KMS-11 (cell line): ENCODE results near the gene P2RX2.
"Not testable (repeated sequence)": the region's sequence is repeated elsewhere in the genome, so short reads cannot be mapped to it uniquely, and the experiment has no call there.

Experiments used
- H2AFZ ChIP-seq: fragments of 200-600 bp; sonication (generic); 2 replicates; pipeline ENCODE4 v1.6.1; 2016; ENCODE audit warnings: antibody characterized with exemption, mixed run types, low read depth
- H3K27ac ChIP-seq: fragments of 200-600 bp; sonication (generic); 2 replicates; pipeline ENCODE4 v1.6.1; 2016; ENCODE audit warnings: mild to moderate bottlenecking, mixed run types
- H3K27me3 ChIP-seq: fragments of 200-600 bp; sonication (generic); 2 replicates; pipeline ENCODE4 v1.6.1; 2017; ENCODE audit warnings: mild to moderate bottlenecking, low read depth, mixed run types, moderate library complexity; ENCODE audit not compliant: insufficient read depth
- H3K36me3 ChIP-seq: fragments of 200-600 bp; sonication (generic); 2 replicates; pipeline ENCODE4 v1.6.1; 2017; ENCODE audit warnings: mild to moderate bottlenecking, mixed run types; ENCODE audit not compliant: insufficient read depth
- H3K4me1 ChIP-seq: fragments of 200-600 bp; sonication (generic); 2 replicates; pipeline ENCODE4 v1.6.1; 2016; ENCODE audit warnings: mild to moderate bottlenecking, low read depth, mixed run types; ENCODE audit not compliant: poor library complexity, severe bottlenecking
- H3K4me2 ChIP-seq: fragments of 200-600 bp; sonication (generic); 2 replicates; pipeline ENCODE4 v1.7.0; 2016; ENCODE audit warnings: mild to moderate bottlenecking, mixed run types
- H3K4me3 ChIP-seq: fragments of 200-600 bp; sonication (generic); IDR thresholded peaks from 2 replicates; pipeline ENCODE4 v1.6.1; 2017; ENCODE audit warnings: low read depth, low read length, mixed read lengths; ENCODE audit not compliant: insufficient read depth
- H3K79me2 ChIP-seq: fragments of 200-600 bp; sonication (generic); 2 replicates; pipeline ENCODE4 v1.6.1; 2016; ENCODE audit warnings: low read depth, mixed run types; ENCODE audit not compliant: insufficient read depth
- H3K9ac ChIP-seq: fragments of 200-600 bp; sonication (generic); 2 replicates; pipeline ENCODE4 v1.6.1; 2016; ENCODE audit warnings: mild to moderate bottlenecking, mixed run types
- H4K20me1 ChIP-seq: fragments of 200-600 bp; sonication (generic); 2 replicates; pipeline ENCODE4 v1.6.1; 2016; ENCODE audit warnings: mild to moderate bottlenecking, mixed run types; ENCODE audit not compliant: insufficient read depth
- TF ChIP-seq, protein P1 (sequence below): fragments of 200-600 bp; sonication (generic); conservative IDR thresholded peaks from 2 replicates; pipeline ENCODE4 v1.6.1; 2017; ENCODE audit warnings: low read depth, mild to moderate bottlenecking, antibody characterized with exemption, low read length, moderate library complexity, mixed read lengths

Gene P2RX2

DNA sequence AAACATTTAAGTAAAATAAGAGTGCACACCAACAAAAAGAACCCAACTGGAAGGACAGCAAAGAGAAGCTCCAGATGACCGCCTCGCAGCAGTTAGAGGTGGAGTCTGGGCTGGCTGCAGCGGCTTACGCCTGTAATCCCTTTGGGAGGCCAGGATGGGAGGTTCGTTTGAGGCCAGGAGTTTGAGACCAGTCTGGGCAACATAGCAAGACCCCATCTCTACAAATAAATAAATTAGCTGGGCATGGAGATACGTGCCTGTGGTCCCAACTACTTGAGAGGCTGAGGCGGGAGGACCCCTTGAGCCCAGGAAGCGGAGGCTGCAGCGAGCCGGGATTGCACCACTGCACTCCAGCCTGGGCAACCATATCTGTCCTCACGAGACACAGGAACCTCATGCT, 23.4 kb upstream of the P2RX2 start:
- Histone ChIP-seq H3K4me2 (no peak overlapping the region), H3K4me1 (no peaks in the 10 kb centered on the region), H3K27ac (no peak overlapping the region), H3K79me2 (no peaks in the 10 kb centered on the region), H2AFZ (no peak overlapping the region), H3K27me3 (peaks cover 4% of the 10 kb centered on the region; the same call in 1 of the 2 replicates), H3K36me3 (no peaks in the 10 kb centered on the region), H3K4me3 (no peak overlapping the region), H3K9ac (no peak overlapping the region), H4K20me1 (no peaks in the 10 kb centered on the region)
- TF ChIP-seq, protein P1, sequence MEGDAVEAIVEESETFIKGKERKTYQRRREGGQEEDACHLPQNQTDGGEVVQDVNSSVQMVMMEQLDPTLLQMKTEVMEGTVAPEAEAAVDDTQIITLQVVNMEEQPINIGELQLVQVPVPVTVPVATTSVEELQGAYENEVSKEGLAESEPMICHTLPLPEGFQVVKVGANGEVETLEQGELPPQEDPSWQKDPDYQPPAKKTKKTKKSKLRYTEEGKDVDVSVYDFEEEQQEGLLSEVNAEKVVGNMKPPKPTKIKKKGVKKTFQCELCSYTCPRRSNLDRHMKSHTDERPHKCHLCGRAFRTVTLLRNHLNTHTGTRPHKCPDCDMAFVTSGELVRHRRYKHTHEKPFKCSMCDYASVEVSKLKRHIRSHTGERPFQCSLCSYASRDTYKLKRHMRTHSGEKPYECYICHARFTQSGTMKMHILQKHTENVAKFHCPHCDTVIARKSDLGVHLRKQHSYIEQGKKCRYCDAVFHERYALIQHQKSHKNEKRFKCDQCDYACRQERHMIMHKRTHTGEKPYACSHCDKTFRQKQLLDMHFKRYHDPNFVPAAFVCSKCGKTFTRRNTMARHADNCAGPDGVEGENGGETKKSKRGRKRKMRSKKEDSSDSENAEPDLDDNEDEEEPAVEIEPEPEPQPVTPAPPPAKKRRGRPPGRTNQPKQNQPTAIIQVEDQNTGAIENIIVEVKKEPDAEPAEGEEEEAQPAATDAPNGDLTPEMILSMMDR: no peak

DNA sequence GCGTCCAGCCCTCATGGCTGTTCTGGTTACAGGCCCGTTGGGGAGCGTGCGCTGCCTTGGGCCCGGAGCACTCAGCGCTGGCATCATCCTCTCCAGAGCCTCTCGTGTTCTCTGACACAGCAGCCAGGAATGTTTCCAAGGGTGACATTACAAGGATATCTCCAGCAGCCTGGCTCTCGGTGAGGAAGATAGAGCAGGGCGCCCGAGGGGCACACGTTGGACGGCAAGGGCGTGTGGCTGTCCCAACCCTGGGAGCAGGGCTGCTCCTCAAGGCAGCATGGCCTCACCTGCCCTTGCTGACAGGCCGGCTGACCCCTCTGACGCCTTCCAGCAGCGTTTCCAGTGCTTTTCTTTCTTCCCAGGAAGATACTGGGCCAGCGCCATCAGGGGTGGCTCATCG, 22.6 kb upstream of the P2RX2 start:
- Histone ChIP-seq H3K4me1 (no peaks in the 10 kb centered on the region), H3K27ac (no peak overlapping the region), H4K20me1 (no peaks in the 10 kb centered on the region), H3K4me2 (no peak overlapping the region), H3K9ac (no peak overlapping the region), H3K4me3 (no peak overlapping the region), H3K79me2 (no peaks in the 10 kb centered on the region), H3K36me3 (no peaks in the 10 kb centered on the region), H3K27me3 (peaks cover 4% of the 10 kb centered on the region; the same call in 1 of the 2 replicates), H2AFZ (no peak overlapping the region)
- TF ChIP-seq, protein P1: no peak

DNA sequence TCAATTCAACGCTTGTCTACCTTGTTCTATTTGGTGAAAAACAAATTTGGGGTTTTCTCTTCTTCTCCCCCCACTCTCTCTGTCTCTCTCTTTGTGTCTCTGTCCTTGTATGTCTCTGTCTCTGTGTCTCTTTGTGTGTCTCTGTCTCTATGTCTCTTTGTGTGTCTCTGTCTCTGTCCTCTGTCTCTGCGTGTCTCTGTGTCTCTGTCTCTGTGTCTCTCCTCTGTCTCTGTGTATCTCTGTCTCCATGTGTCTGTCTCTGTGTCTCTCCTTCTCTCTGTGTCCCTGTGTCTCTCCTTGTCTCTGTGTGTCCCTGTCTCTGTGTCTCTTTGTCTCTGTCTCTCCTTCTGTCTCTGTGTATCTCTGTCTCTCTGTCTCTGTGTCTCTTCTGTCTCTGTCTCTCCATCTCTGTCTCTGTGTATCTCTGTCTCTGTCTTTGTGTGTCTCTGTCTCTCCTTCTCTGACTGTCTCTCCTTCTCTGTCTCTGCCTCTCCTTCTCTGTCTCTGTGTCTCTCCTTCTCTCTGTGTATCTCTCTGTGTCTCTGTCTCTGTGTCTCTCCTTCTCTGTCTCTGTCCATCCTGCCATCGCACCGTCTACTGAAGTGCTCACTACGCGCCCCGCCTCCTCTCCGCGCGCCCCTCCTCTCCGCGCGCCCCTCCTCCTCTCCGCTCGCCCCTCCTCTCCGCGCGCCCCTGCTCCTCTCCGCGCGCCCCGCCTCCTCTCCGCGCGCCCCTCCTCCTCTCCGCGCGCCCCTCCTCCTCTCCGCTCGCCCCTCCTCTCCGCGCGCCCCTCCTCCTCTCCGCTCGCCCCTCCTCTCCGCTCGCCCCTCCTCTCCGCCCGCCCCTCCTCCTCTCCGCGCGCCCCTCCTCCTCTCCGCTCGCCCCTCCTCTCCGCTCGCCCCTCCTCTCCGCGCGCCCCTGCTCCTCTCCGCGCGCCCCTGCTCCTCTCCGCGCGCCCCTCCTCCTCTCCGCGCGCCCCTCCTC, 21.0 kb upstream of the P2RX2 start:
- H4K20me1 ChIP-seq: no peaks in the 10 kb centered on the region
- H3K4me1 ChIP-seq: no peaks in the 10 kb centered on the region
- no peaks in the 10 kb centered on the region for H3K36me3 ChIP-seq
- H3K9ac ChIP-seq: no peak overlapping the region
- no peak overlapping the region for H3K4me3 ChIP-seq
- no peak overlapping the region for H2AFZ ChIP-seq
- no peaks in the 10 kb centered on the region for H3K79me2 ChIP-seq
- peaks cover 4% of the 10 kb centered on the region; the same call in 1 of the 2 replicates for H3K27me3 ChIP-seq
- H3K27ac ChIP-seq: no peak overlapping the region
- no peak overlapping the region for H3K4me2 ChIP-seq
- TF ChIP-seq, protein P1: no peak

DNA sequence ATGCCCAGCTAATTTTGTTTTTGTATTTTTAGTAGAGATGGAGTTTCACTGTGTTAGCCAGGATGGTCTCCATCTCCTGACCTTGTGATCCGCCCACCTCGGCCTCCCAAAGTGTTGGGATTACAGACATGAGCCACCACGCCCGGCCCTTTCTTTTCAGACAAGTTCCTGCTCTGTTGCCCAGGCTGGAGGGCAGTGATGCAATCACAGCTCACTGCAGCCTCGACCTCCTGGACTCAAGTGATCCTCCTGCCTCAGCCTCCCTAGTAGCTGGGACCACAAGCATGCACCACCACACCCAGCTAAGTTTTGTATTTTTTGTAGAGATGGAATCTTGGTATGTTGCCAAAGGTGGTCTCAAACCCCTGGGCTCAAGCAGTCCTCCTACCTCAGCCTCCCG, 19.1 kb upstream of the P2RX2 start:
- H4K20me1 ChIP-seq, H3K4me1 ChIP-seq, H3K27ac ChIP-seq, H3K4me2 ChIP-seq, H3K4me3 ChIP-seq, H3K27me3 ChIP-seq, H3K36me3 ChIP-seq, H3K9ac ChIP-seq, H2AFZ ChIP-seq, H3K79me2 ChIP-seq: not testable (repeated sequence)
